GOT3 (cell line): ENCODE data around the gene STRIT1.
"Not testable (repeated sequence)": the region's sequence is repeated elsewhere in the genome, so short reads cannot be mapped to it uniquely, and the experiment has no call there.

Source experiments
- DNase-seq: peaks from one replicate; lab custom pipeline; 2025; ENCODE audit warnings: mixed read lengths; lab: John Stamatoyannopoulos, UW

Gene STRIT1

GRCh38 chr3:155270485-155271342, 22.8 kb downstream of the STRIT1 start:
- no peak for DNase-seq

- no peak for DNase-seq
Measured at GRCh38 chr3:155270063-155270462, 23.4 kb downstream of the STRIT1 start.

GRCh38 chr3:155262855-155263254, 30.6 kb downstream of the STRIT1 start:
- not testable (repeated sequence) for DNase-seq

- DNase-seq, result no peak
Measured at GRCh38 chr3:155262295-155262694, 31.2 kb downstream of the STRIT1 start.

GRCh38 chr3:155254445-155254844, 39.0 kb downstream of the STRIT1 start:
- no peak for DNase-seq

GRCh38 chr3:155252535-155252934, 40.9 kb downstream of the STRIT1 start:
- no peak for DNase-seq

- no peak for DNase-seq
Measured at GRCh38 chr3:155252021-155252420, 41.5 kb downstream of the STRIT1 start.

GRCh38 chr3:155248531-155249187, 44.8 kb downstream of the STRIT1 start:
- no peak for DNase-seq

- no peak for DNase-seq
Measured at GRCh38 chr3:155244699-155245098, 48.8 kb downstream of the STRIT1 start.

- no peak for DNase-seq
Measured at GRCh38 chr3:155244216-155244615, 49.3 kb downstream of the STRIT1 start.

GRCh38 chr3:155243512-155243921, 50.0 kb downstream of the STRIT1 start:
- DNase-seq, result no peak

- no peak for DNase-seq
Measured at GRCh38 chr3:155242342-155242741, 51.1 kb downstream of the STRIT1 start.

- DNase-seq, result no peak
Measured at GRCh38 chr3:155241579-155241978, 51.9 kb downstream of the STRIT1 start.
